ENCODE results near the gene TOP3B.

TOP3B gene

GRCh38 chr22:22011964-22012363, 29.4 kb upstream of the TOP3B start:
- no peak for DNase-seq

- no peak for DNase-seq
Observed at GRCh38 chr22:22010358-22010757, 27.8 kb upstream of the TOP3B start.

- DNase-seq = no peak
Observed at GRCh38 chr22:22009661-22010060, 27.1 kb upstream of the TOP3B start.

- DNase-seq = no peak
Observed at GRCh38 chr22:22006596-22006990, 24.0 kb upstream of the TOP3B start.

- DNase-seq = no peak
Observed at GRCh38 chr22:22005945-22006595, 23.5 kb upstream of the TOP3B start.

- DNase-seq = no peak
Observed at GRCh38 chr22:22003233-22003632, 20.6 kb upstream of the TOP3B start.

GRCh38 chr22:22002526-22003055, 20.0 kb upstream of the TOP3B start:
- no peak for DNase-seq

- DNase-seq = no peak
Observed at GRCh38 chr22:22001664-22002525, 19.3 kb upstream of the TOP3B start.

GRCh38 chr22:21998595-21999247, 16.1 kb upstream of the TOP3B start:
- no peak for DNase-seq

- no peak for DNase-seq
Observed at GRCh38 chr22:21996175-21996720, 13.7 kb upstream of the TOP3B start.

GRCh38 chr22:21995660-21996059, 13.1 kb upstream of the TOP3B start:
- no peak for DNase-seq

- no peak for DNase-seq
Observed at GRCh38 chr22:21994881-21995444, 12.4 kb upstream of the TOP3B start.

GRCh38 chr22:21992593-21993237, 10.1 kb upstream of the TOP3B start:
- DNase-seq = no peak

- DNase-seq = no peak
Observed at GRCh38 chr22:21991774-21992173, 9.2 kb upstream of the TOP3B start.

- no peak for DNase-seq
Observed at GRCh38 chr22:21991304-21991596, 8.7 kb upstream of the TOP3B start.

- no peak for DNase-seq
Observed at GRCh38 chr22:21990445-21991303, 8.1 kb upstream of the TOP3B start.

GRCh38 chr22:21989049-21989448, 6.5 kb upstream of the TOP3B start:
- no peak for DNase-seq

- DNase-seq = no peak
Observed at GRCh38 chr22:21985214-21985613, 2.6 kb upstream of the TOP3B start.

GRCh38 chr22:21984793-21985192, 2.2 kb upstream of the TOP3B start:
- DNase-seq = no peak

GRCh38 chr22:21981874-21982273, 713 bp downstream of the TOP3B start:
- no peak for DNase-seq

GRCh38 chr22:21980547-21980946, 2.0 kb downstream of the TOP3B start:
- no peak for DNase-seq
